Measurements from ENCODE around the gene SFMBT2. TPM values are rescaled to one million over a fixed set of nuclear protein-coding genes. Genes with fewer than 3 reads are reported as not detected.

Gene SFMBT2
- total RNA-seq, 4 donors from 2014 or later: 0.60 to 8.6 (median 2.5) TPM

DNA sequence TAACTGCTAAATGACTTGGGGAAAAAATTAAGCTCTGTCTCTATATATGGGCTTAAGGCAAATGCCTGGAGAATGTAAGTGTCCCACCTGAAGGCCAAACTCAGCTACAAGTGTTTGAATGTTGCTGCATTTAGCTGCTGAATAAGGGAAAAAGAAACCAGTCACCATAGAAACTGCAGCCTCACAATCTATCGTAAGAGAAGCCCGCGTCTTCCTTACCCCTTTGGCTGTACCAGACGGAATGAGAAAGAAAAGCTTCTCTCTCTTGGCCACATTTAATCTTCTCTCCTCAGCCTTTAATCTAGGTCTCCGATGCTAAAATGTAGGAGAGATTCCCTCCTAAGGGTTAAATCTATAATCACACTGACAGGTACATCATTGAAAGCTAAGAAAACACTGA lies 147.2 kb downstream of the SFMBT2 start:
- no peak for TF ChIP-seq POLR2A (IDR thresholded peaks at IDR 0.05)
- TF ChIP-seq POLR2AphosphoS5 (IDR thresholded peaks at IDR 0.05): no peak
- no peak for TF ChIP-seq EP300 (IDR thresholded peaks at IDR 0.05; ENCODE audit: low read depth)
- Histone ChIP-seq H3K36me3 (no peaks in the 10 kb centered on the region), H3K27me3 (no peaks in the 10 kb centered on the region), H3K27ac (no peak overlapping the region), H3K9me3 (no peaks in the 10 kb centered on the region), H3K4me1 (peaks cover 3 to 9% (median 9%) of the 10 kb centered on the region in 4 donors), H3K4me3 (no peak overlapping the region)
- 96% methylated on average over 4 to 5 of the region's 5 CpGs for WGBS, 2 donors (ENCODE audit: low coverage in 1 of 2)
- in situ Hi-C loops (cut with MboI; ENCODE audit: low pct_ligation_motif_present in 1 of 4, low pct_unique_long_range_greater_than_20kb in 1 of 4, low sequenced_read_pairs in 3 of 4) (loop anchor here in 2 of 4 donors (10.0 kb wide), 2 partner anchors 141 to 151 kb away; partner anchors contain the start of gene SFMBT2 (in 1 of the 2)), intact Hi-C loops (cut with DNase I; ENCODE audit: low total_unique reads) (loop anchor here (10.0 kb wide), 1 partner anchor 169 kb away; no protein-coding TSS in a partner anchor)
- no peak for DNase-seq

- 91 to 93% methylated on average over 5 of the region's 5 CpGs for WGBS, 2 donors (ENCODE audit: low coverage in 1 of 2)
- in situ Hi-C loops (cut with MboI; ENCODE audit: low pct_ligation_motif_present in 1 of 4, low pct_unique_long_range_greater_than_20kb in 1 of 4, low sequenced_read_pairs in 3 of 4): loop anchor here in 2 of 4 donors (10.0 kb wide), 2 partner anchors 143 to 153 kb away; partner anchors contain the start of gene SFMBT2 (in 1 of the 2)
- DNase-seq: no peak
- Histone ChIP-seq H3K4me3 (no peak overlapping the region), H3K9me3 (no peaks in the 10 kb centered on the region), H3K27ac (peak overlapping the region in 3 of 4 donors; percentile 41 to 59 (median 45)), H3K4me1 (peaks cover 3 to 9% (median 9%) of the 10 kb centered on the region in 4 donors), H3K36me3 (no peaks in the 10 kb centered on the region), H3K27me3 (no peaks in the 10 kb centered on the region)
- intact Hi-C loops (cut with DNase I; ENCODE audit: low total_unique reads): loop anchor here (10.0 kb wide), 1 partner anchor 167 kb away; no protein-coding TSS in a partner anchor
- no peak for TF ChIP-seq POLR2AphosphoS5 (IDR thresholded peaks at IDR 0.05)
- no peak for TF ChIP-seq POLR2A (IDR thresholded peaks at IDR 0.05)
- TF ChIP-seq, protein P1, sequence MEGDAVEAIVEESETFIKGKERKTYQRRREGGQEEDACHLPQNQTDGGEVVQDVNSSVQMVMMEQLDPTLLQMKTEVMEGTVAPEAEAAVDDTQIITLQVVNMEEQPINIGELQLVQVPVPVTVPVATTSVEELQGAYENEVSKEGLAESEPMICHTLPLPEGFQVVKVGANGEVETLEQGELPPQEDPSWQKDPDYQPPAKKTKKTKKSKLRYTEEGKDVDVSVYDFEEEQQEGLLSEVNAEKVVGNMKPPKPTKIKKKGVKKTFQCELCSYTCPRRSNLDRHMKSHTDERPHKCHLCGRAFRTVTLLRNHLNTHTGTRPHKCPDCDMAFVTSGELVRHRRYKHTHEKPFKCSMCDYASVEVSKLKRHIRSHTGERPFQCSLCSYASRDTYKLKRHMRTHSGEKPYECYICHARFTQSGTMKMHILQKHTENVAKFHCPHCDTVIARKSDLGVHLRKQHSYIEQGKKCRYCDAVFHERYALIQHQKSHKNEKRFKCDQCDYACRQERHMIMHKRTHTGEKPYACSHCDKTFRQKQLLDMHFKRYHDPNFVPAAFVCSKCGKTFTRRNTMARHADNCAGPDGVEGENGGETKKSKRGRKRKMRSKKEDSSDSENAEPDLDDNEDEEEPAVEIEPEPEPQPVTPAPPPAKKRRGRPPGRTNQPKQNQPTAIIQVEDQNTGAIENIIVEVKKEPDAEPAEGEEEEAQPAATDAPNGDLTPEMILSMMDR (IDR thresholded peaks at IDR 0.05): no peak
- no peak for TF ChIP-seq EP300 (IDR thresholded peaks at IDR 0.05; ENCODE audit: low read depth)
These were observed 149.5 kb downstream of the SFMBT2 start for GRCh38 chr10:7261351-7261750.

- Histone ChIP-seq H3K4me3 (no peak overlapping the region), H3K27ac (peak overlapping the region; percentile 22 to 59 (median 43)), H3K9me3 (no peaks in the 10 kb centered on the region), H3K27me3 (no peaks in the 10 kb centered on the region), H3K4me1 (peaks cover 3 to 9% (median 9%) of the 10 kb centered on the region in 4 donors), H3K36me3 (no peaks in the 10 kb centered on the region)
- 86% methylated on average over 7 to 8 of the region's 8 CpGs for WGBS, 2 donors (ENCODE audit: low coverage in 1 of 2)
- in situ Hi-C loops (cut with MboI; ENCODE audit: low pct_ligation_motif_present in 1 of 4, low pct_unique_long_range_greater_than_20kb in 1 of 4, low sequenced_read_pairs in 3 of 4): loop anchor here in 2 of 4 donors (10.0 kb wide), 2 partner anchors 144 to 154 kb away; partner anchors contain the start of gene SFMBT2 (in 1 of the 2)
- no peak for DNase-seq
- intact Hi-C loops (cut with DNase I; ENCODE audit: low total_unique reads): loop anchor here (10.0 kb wide), 1 partner anchor 166 kb away; no protein-coding TSS in a partner anchor
- no peak for TF ChIP-seq POLR2AphosphoS5 (IDR thresholded peaks at IDR 0.05)
- TF ChIP-seq EP300 (IDR thresholded peaks at IDR 0.05; ENCODE audit: low read depth): no peak
- TF ChIP-seq, protein P1 (IDR thresholded peaks at IDR 0.05): no peak
- TF ChIP-seq POLR2A (IDR thresholded peaks at IDR 0.05): no peak
These were observed 149.9 kb downstream of the SFMBT2 start for GRCh38 chr10:7260912-7261311.

- peak overlapping the region in 3 of 4 donors; percentile 41 to 59 (median 45) for H3K27ac ChIP-seq
- H3K36me3 ChIP-seq: no peaks in the 10 kb centered on the region
- WGBS, 2 donors (ENCODE audit: low coverage in 1 of 2): 4 to 29% methylated on average over 3 of the region's 3 CpGs
- in situ Hi-C loops (cut with MboI; ENCODE audit: low pct_ligation_motif_present in 1 of 4, low pct_unique_long_range_greater_than_20kb in 1 of 4, low sequenced_read_pairs in 3 of 4) (loop anchor here in 2 of 4 donors (10.0 kb wide), 2 partner anchors 144 to 154 kb away; partner anchors contain the start of gene SFMBT2 (in 1 of the 2)), intact Hi-C loops (cut with DNase I; ENCODE audit: low total_unique reads) (loop anchor here (10.0 kb wide), 1 partner anchor 166 kb away; no protein-coding TSS in a partner anchor)
- H3K4me1 ChIP-seq: peaks cover 0 to 9% (median 9%) of the 10 kb centered on the region in 4 donors
- no peaks in the 10 kb centered on the region for H3K27me3 ChIP-seq
- TF ChIP-seq POLR2AphosphoS5 (IDR thresholded peaks at IDR 0.05): peak; percentile 70 to 81 (median 72)
- TF ChIP-seq, protein P1 (IDR thresholded peaks at IDR 0.05): peak; percentile 55 to 72 (median 62)
- TF ChIP-seq POLR2A (IDR thresholded peaks at IDR 0.05): no peak
- peak; percentile 44 for DNase-seq
- H3K4me3 ChIP-seq: no peak overlapping the region
- no peaks in the 10 kb centered on the region for H3K9me3 ChIP-seq
These were observed 150.4 kb downstream of the SFMBT2 start for GRCh38 chr10:7260412-7260900.
